Loucy (cell line): ENCODE results near the gene RHEB.

Source experiments
- EZH2phosphoT487 ChIP-seq: fragments of 200-600 bp; IDR thresholded peaks from 2 replicates; pipeline ENCODE4 v1.6.1; 2018; ENCODE audit warnings: antibody characterized with exemption, mild to moderate bottlenecking, moderate library complexity, borderline replicate concordance
- TF ChIP-seq, protein P1 (sequence below): fragments of 200-600 bp; sonication (generic); conservative IDR thresholded peaks from 2 replicates; pipeline ENCODE4 v1.5.1; 2014; ENCODE audit warnings: mild to moderate bottlenecking, antibody characterized with exemption, low read length

DNA sequence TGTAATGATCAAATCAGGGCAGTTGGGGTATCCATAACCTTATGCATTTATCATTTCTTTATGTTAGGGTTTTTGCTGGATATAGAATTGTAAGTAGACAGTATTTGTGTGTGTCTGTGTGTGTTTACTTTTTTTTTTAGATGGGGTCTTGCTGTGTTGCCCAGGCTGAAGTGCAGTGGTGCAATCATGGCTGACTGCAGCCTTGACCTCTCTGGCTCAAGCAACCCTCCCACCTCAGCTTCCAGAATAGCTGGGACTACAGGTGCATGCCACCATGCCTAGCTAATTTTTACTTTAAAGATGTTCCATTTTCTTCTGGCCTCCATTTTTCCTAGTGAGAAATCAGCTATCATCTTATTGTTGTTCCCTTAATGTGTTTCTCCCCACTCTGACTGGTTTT, 10.1 kb upstream of the RHEB start:
- TF ChIP-seq, protein P1, sequence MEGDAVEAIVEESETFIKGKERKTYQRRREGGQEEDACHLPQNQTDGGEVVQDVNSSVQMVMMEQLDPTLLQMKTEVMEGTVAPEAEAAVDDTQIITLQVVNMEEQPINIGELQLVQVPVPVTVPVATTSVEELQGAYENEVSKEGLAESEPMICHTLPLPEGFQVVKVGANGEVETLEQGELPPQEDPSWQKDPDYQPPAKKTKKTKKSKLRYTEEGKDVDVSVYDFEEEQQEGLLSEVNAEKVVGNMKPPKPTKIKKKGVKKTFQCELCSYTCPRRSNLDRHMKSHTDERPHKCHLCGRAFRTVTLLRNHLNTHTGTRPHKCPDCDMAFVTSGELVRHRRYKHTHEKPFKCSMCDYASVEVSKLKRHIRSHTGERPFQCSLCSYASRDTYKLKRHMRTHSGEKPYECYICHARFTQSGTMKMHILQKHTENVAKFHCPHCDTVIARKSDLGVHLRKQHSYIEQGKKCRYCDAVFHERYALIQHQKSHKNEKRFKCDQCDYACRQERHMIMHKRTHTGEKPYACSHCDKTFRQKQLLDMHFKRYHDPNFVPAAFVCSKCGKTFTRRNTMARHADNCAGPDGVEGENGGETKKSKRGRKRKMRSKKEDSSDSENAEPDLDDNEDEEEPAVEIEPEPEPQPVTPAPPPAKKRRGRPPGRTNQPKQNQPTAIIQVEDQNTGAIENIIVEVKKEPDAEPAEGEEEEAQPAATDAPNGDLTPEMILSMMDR: no peak
- TF ChIP-seq EZH2phosphoT487: no peak
